Right lobe of liver (tissue), 6 donors: ENCODE measurements around the gene LRCH3. TPM values are rescaled to one million over a fixed set of nuclear protein-coding genes. Genes with fewer than 3 reads are reported as not detected.

ENCODE experiments used
- ATAC-seq, 4 donors: fragments of 200-7000 bp; cut with Tn5 transposase; one replicate each; pipeline ENCODE4 v1.9.1; 2020; ENCODE audit warnings: mild to moderate bottlenecking in 4 of 4, moderate library complexity in 4 of 4
- DNase-seq, 3 donors: peaks; one replicate each; pipeline ENCODE4 v3.0.0-alpha.2; 2020
- H3K27ac ChIP-seq, 3 donors: fragments of 200-600 bp; one replicate each; pipeline ENCODE4 v1.8.0; 2022
- H3K27me3 ChIP-seq, 2 donors: fragments of 200-600 bp; one replicate each; pipeline ENCODE4 v1.8.0; 2022
- H3K36me3 ChIP-seq, 4 donors: fragments of 200-600 bp; sonication (generic) in 1 of 4; one replicate each; pipeline versions ENCODE4 v1.5.1 to v1.8.0; 2017 to 2022; ENCODE audit warnings: control low read depth in 1 of 4
- H3K4me1 ChIP-seq, 4 donors: fragments of 200-600 bp; sonication (generic) in 1 of 4; one replicate each; pipeline versions ENCODE4 v1.5.1 to v1.8.0; 2017 to 2022; ENCODE audit warnings: control low read depth in 1 of 4
- H3K4me3 ChIP-seq, 3 donors: fragments of 200-600 bp; one replicate each; pipeline ENCODE4 v1.8.0; 2022
- H3K9me3 ChIP-seq, 4 donors: fragments of 200-600 bp; sonication (generic) in 1 of 4; one replicate each; pipeline versions ENCODE4 v1.5.1 to v1.8.0; 2017 to 2022; ENCODE audit warnings: control low read depth in 1 of 4
- POLR2A ChIP-seq: fragments of 450-650 bp; IDR thresholded peaks from one replicate; pipeline ENCODE4 v1.6.1; 2017; ENCODE audit warnings: antibody characterized with exemption, mild to moderate bottlenecking
- WGBS: methylation state at CpG from one replicate; pipeline ENCODE4 v1.1.6; 2018; ENCODE audit warnings: low coverage, low lambda C conversion rate; ENCODE audit not compliant: insufficient coverage; ENCODE audit errors: missing lambda C conversion rate; 5-methylcytosine and 5-hydroxymethylcytosine counted together
- intact Hi-C, 2 donors: fragments of 100-400 bp; cut with DNase I; formaldehyde crosslinking; loops; one replicate each; pipeline versions ENCODE4 v1.11.2 to v1.14.1; 2022
- total RNA-seq, 6 experiments: library from RNA; depleted of rRNA in 2 of 6; stranded (reverse); fragments of >200 nt in 2 of 6; fragmentation: NEBNext Ultra II Directional in 3 of 6; extraction: Animal tissue kit (Norgen Biotek cat#: 25700) in 3 of 6; gene quantifications; one replicate each; pipeline versions ENCODE4 v1.1.0 to v1.2.4, GENCODE V29; 2016 to 2023
- TF ChIP-seq, protein P1 (sequence below), 4 donors: fragments of 200-600 bp in 3 of 4; fragments of 450-650 bp in 1 of 4; IDR thresholded peaks; one replicate each; pipeline versions ENCODE4 v1.5.1 to v1.8.0; 2016 to 2022; ENCODE audit warnings: antibody characterized with exemption in 4 of 4, mild to moderate bottlenecking in 2 of 4
- donor health status: DM: no; HTN: yes; CAD: no.
- donor health status: DM: no; HTN: no; CAD: no.
- donor health status: DM: no; HTN: no; CAD: no.
- donor health status: DM: no; HTN: yes; CAD: no.
- donor health status: DM: no; HTN: yes; CAD: no.

Gene LRCH3
- total RNA-seq, 6 experiments from 2014 or later = 18.8 to 24.2 (median 21.8) TPM

DNA sequence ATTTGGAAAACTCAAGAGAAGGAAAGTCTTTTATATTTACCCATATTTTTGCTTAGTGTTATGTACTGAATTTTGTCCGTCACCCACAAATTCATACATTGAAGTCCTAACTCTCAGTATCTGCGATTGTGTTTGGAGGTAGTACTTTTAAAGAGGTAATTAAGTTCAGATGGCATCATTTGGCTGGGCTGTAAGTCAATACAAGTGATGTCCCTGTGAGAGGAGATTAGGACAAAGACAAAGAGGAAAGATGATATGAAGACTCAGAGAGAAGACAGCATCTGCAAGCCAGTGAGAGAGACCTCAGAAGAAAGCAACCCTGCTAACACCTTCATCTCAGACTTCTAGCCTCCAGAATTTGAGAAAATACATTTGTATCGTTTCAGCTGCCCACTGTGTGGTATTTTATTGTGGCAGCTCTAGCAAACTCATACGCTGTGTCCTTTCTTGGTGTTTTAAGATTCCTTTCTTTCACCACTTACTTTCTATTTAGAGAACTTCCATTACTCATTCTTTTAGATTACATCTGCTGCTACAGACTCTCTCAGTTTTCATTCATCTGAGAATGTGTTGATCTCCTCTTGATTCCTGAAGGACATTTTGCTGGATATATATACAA lies 17.0 kb downstream of the LRCH3 start:
- intact Hi-C loops = no loop called here
- H3K27me3 ChIP-seq = no peaks in the 10 kb centered on the region
- no peak overlapping the region for H3K27ac ChIP-seq
- TF ChIP-seq, protein P1, sequence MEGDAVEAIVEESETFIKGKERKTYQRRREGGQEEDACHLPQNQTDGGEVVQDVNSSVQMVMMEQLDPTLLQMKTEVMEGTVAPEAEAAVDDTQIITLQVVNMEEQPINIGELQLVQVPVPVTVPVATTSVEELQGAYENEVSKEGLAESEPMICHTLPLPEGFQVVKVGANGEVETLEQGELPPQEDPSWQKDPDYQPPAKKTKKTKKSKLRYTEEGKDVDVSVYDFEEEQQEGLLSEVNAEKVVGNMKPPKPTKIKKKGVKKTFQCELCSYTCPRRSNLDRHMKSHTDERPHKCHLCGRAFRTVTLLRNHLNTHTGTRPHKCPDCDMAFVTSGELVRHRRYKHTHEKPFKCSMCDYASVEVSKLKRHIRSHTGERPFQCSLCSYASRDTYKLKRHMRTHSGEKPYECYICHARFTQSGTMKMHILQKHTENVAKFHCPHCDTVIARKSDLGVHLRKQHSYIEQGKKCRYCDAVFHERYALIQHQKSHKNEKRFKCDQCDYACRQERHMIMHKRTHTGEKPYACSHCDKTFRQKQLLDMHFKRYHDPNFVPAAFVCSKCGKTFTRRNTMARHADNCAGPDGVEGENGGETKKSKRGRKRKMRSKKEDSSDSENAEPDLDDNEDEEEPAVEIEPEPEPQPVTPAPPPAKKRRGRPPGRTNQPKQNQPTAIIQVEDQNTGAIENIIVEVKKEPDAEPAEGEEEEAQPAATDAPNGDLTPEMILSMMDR (IDR thresholded peaks at IDR 0.05) = no peak
- TF ChIP-seq POLR2A = no peak
- 84% methylated on average over 4 of the region's 4 CpGs for WGBS
- DNase-seq (no peak), ATAC-seq (no peak)
- H3K9me3 ChIP-seq = no peaks in the 10 kb centered on the region
- H3K4me3 ChIP-seq = no peak overlapping the region
- H3K36me3 ChIP-seq = no peaks in the 10 kb centered on the region
- H3K4me1 ChIP-seq = no peaks in the 10 kb centered on the region

DNA sequence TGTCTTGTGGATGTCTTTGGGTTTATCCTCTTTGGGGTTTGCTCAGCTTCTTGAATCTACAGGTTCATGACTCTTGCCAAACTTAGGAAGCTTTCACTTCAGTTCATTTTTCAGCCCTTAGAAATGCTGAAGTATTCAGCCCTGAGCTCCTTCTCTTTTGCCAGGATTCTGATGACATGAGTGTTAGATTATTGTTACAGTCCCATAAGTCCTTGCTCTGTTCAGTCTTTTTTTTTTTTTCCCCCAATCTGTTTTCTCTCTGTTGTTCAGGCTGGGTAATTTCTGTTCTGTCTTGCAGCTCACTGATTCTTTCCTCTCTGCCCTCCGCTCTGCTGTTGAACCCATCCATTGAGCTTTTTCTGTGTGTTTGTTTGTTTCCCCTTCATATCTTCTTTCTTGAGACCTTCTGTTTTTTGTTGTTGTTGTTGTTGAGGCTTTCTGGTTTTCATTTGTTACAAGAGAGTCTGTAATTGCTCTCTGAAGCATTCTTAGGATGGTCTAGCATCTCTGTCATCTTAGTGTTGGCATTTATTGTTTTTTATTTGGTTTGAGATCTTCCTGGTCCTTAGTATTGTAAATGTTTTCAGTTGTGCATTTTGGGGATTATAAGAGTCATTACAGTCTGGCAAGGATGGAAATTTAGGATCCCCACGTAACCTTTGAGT lies 18.4 kb downstream of the LRCH3 start:
- Histone ChIP-seq H3K27me3 (no peaks in the 10 kb centered on the region), H3K4me3 (no peak overlapping the region), H3K4me1 (no peaks in the 10 kb centered on the region), H3K36me3 (no peaks in the 10 kb centered on the region), H3K9me3 (no peaks in the 10 kb centered on the region), H3K27ac (no peak overlapping the region)
- intact Hi-C loops = no loop called here
- WGBS = 36% methylated on average over 2 of the region's 2 CpGs
- DNase-seq (no peak), ATAC-seq (peak in 2 of 4 donors; percentile 16 to 21)
- TF ChIP-seq, protein P1 (IDR thresholded peaks at IDR 0.05) = no peak

DNA sequence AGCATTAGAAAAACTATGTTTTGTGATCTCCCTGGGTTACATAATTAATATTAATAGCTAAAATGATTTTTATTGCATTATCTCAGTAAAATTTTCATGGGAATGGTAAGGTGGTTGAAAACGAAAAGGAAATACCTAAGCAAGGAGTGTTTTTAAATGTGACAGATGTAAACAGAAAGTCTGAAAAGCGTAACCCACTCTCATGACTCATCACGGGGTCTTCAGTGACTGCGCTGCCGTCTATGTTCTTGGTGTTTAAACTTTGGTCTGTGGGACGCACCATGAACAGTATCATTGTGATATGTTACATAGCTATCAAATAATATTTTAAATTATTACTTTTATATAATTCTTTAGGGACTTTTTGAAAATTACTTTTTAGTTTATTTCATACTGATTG lies 19.8 kb downstream of the LRCH3 start:
- Histone ChIP-seq H3K9me3 (no peaks in the 10 kb centered on the region), H3K4me1 (no peaks in the 10 kb centered on the region), H3K4me3 (no peak overlapping the region), H3K27ac (no peak overlapping the region), H3K27me3 (no peaks in the 10 kb centered on the region), H3K36me3 (no peaks in the 10 kb centered on the region)
- no peak for ATAC-seq
- no peak for DNase-seq
- intact Hi-C loops = no loop called here
- WGBS = 82% methylated on average over 6 of the region's 6 CpGs
- TF ChIP-seq POLR2A = no peak
- TF ChIP-seq, protein P1 (IDR thresholded peaks at IDR 0.05) = no peak

DNA sequence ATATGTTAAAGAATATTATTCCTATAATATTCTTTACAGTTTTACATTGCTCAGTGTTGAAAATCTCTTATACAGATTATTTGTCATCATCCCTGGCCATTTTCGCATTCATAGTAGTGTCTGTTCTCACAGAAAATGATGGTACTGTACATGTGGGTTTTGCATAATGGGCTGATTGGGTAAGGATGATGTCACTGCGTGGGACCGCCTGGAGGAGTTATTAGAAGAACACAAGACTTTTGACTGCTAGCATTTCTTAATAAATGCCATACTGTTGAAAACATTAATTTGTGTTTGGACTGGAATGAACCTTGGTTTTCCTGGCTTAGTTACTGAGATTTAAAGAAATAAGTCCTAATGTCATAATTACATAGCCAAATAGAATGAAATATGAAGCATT lies 20.3 kb downstream of the LRCH3 start:
- Histone ChIP-seq H3K4me3 (no peak overlapping the region), H3K27ac (no peak overlapping the region), H3K4me1 (no peaks in the 10 kb centered on the region), H3K36me3 (no peaks in the 10 kb centered on the region), H3K27me3 (no peaks in the 10 kb centered on the region), H3K9me3 (no peaks in the 10 kb centered on the region)
- TF ChIP-seq, protein P1 (IDR thresholded peaks at IDR 0.05) = no peak
- TF ChIP-seq POLR2A = no peak
- DNase-seq (no peak), ATAC-seq (no peak)
- intact Hi-C loops = no loop called here
- 67% methylated on average over 3 of the region's 3 CpGs for WGBS
